GM12872 (cell line): ENCODE results near the gene PTPDC1.

Experiments used
- TF ChIP-seq, protein P1 (sequence below): IDR thresholded peaks from 3 replicates; pipeline ENCODE4 v1.5.1; 2011; ENCODE audit warnings: low read depth, mild to moderate bottlenecking, low read length, moderate library complexity; ENCODE audit not compliant: insufficient read depth

The PTPDC1 gene

DNA sequence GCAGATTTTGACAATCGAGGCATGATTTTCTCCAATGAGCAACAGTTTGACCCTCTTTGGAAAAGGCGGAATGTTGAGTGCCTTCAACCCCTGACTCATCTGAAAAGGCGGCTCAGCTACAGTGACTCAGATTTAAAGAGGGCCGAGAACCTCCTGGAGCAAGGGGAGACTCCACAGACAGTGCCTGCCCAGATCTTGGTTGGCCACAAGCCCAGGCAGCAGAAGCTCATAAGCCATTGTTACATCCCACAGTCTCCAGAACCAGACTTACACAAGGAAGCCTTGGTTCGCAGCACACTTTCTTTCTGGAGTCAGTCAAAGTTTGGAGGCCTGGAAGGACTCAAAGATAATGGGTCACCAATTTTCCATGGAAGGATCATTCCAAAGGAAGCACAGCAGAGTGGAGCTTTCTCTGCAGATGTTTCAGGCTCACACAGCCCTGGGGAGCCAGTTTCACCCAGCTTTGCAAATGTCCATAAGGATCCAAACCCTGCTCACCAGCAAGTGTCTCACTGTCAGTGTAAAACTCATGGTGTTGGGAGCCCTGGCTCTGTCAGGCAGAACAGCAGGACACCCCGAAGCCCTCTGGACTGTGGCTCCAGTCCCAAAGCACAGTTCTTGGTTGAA, 13.6 kb downstream of the PTPDC1 start:
- TF ChIP-seq, protein P1, sequence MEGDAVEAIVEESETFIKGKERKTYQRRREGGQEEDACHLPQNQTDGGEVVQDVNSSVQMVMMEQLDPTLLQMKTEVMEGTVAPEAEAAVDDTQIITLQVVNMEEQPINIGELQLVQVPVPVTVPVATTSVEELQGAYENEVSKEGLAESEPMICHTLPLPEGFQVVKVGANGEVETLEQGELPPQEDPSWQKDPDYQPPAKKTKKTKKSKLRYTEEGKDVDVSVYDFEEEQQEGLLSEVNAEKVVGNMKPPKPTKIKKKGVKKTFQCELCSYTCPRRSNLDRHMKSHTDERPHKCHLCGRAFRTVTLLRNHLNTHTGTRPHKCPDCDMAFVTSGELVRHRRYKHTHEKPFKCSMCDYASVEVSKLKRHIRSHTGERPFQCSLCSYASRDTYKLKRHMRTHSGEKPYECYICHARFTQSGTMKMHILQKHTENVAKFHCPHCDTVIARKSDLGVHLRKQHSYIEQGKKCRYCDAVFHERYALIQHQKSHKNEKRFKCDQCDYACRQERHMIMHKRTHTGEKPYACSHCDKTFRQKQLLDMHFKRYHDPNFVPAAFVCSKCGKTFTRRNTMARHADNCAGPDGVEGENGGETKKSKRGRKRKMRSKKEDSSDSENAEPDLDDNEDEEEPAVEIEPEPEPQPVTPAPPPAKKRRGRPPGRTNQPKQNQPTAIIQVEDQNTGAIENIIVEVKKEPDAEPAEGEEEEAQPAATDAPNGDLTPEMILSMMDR: no peak

GRCh38 chr9:94100152-94100879, 16.1 kb downstream of the PTPDC1 start:
- TF ChIP-seq, protein P1: no peak

DNA sequence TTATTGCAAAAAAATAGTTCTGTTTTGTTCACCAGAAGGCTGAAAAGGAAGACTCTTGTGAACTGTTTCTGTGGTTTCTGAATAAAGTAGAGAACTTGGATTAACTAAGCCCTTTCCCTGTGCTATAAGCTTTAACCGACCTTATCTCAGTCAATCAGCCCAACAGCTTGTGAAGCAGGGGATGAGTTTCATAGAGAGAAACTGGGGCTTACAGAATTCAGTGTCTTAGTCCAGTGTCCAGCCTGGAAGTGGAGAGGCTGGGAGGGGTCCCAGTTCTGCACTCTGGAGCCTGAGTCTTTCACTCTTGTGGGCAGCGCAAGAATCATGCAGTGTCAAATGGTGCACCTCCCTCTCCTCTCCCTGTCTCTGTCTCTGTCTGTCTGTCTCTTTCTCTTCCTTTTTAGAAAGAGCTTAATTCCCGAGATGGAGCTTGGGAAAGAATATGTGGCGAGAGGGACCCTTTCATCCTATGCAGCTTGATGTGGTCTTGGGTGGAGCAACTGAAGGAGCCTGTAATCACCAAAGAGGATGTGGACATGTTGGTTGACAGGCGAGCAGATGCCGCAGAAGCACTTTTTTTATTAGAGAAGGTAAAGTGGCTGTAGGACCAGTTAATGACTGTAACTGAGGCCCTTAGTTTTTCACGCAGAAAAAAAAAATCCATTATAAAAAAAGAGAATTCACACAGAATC, 17.0 kb downstream of the PTPDC1 start:
- TF ChIP-seq, protein P1: no peak

DNA sequence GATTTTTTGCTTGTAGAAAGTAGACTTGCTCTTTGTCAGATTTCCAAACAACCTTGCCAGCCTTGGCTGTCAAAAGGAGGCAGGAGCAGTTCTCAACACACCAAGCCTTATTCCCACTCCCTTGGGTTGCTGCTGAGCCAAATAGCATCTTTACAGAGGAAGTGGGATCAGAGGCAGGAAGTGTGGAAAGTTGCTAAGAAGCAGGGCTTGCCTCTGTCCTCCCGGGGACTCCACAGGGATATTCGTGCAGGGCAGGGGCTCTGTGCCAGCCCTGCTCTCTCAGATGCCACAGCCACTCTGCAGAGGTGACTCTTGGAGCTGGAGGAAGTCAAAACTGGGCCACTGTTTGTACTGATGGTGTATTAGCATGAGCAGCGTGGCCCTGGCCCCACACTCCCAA, 24.3 kb downstream of the PTPDC1 start:
- TF ChIP-seq, protein P1: no peak

GRCh38 chr9:94110821-94111252, 26.6 kb downstream of the PTPDC1 start:
- TF ChIP-seq, protein P1: no peak

GRCh38 chr9:94111446-94111845, 27.2 kb downstream of the PTPDC1 start:
- TF ChIP-seq, protein P1: no peak

GRCh38 chr9:94112716-94113465, 28.6 kb downstream of the PTPDC1 start:
- TF ChIP-seq, protein P1: no peak
